ENCODE measurements around the gene DYRK2. TPM values are rescaled to one million over a fixed set of nuclear protein-coding genes. Genes with fewer than 3 reads are reported as not detected.

Gene DYRK2
- total RNA-seq, 1 experiment from 2014 or later: 20.6 TPM

GRCh38 chr12:67601126-67601525 is 47.4 kb upstream of the DYRK2 start:
- ATAC-seq (no peak), DNase-seq (no peak)
- ChIA-PET POLR2A (ENCODE audit: unreplicated experiment) (no interaction called here), CTCF (no interaction called here)
- Histone ChIP-seq H3K9ac (ENCODE audit: low read length) (no peak overlapping the region), H4K20me1 (ENCODE audit: low read length) (no peaks in the 10 kb centered on the region), H3F3A (ENCODE audit: low read length, unreplicated experiment) (no peaks in the 10 kb centered on the region), H3K27me3 (ENCODE audit: low read length) (no peaks in the 10 kb centered on the region), H3K79me2 (ENCODE audit: low read length) (no peaks in the 10 kb centered on the region), H3K4me3 (ENCODE audit: low read length) (no peak overlapping the region), H3K27ac (ENCODE audit: low read length) (no peak overlapping the region), H3K9me2 (replicated peaks; ENCODE audit: low read length) (no peaks in the 10 kb centered on the region), H3K4me2 (ENCODE audit: low read length) (no peak overlapping the region), H2AFZ (ENCODE audit: low read length) (no peak overlapping the region), H3K4me1 (ENCODE audit: insufficient read depth, low read length) (no peaks in the 10 kb centered on the region), H3K9me3 (ENCODE audit: low read length) (no peaks in the 10 kb centered on the region), H3K36me3 (ENCODE audit: low read depth, low read length) (no peaks in the 10 kb centered on the region)
- no TSS peak for BruUV-seq (replicated peaks)
- intact Hi-C loops (cut with micrococcal nuclease): no loop called here
- TF ChIP-seq CTCF (conservative IDR thresholded peaks at IDR 0.05; ENCODE audit: low read depth, low read length) (no peak), EZH2phosphoT487 (IDR thresholded peaks at IDR 0.05; ENCODE audit: borderline replicate concordance, low read length) (no peak), EZH2 (IDR thresholded peaks at IDR 0.05; ENCODE audit: low read length, unreplicated experiment) (no peak)

- TF ChIP-seq EZH2phosphoT487 (IDR thresholded peaks at IDR 0.05; ENCODE audit: borderline replicate concordance, low read length) (no peak), EZH2 (IDR thresholded peaks at IDR 0.05; ENCODE audit: low read length, unreplicated experiment) (no peak), CTCF (conservative IDR thresholded peaks at IDR 0.05; ENCODE audit: low read depth, low read length) (no peak)
- Histone ChIP-seq H3K36me3 (ENCODE audit: low read depth, low read length) (no peaks in the 10 kb centered on the region), H3K27ac (ENCODE audit: low read length) (no peak overlapping the region), H4K20me1 (ENCODE audit: low read length) (no peaks in the 10 kb centered on the region), H3K4me2 (ENCODE audit: low read length) (no peak overlapping the region), H2AFZ (ENCODE audit: low read length) (no peak overlapping the region), H3F3A (ENCODE audit: low read length, unreplicated experiment) (no peaks in the 10 kb centered on the region), H3K4me3 (ENCODE audit: low read length) (no peak overlapping the region), H3K9me3 (ENCODE audit: low read length) (no peaks in the 10 kb centered on the region), H3K9me2 (replicated peaks; ENCODE audit: low read length) (no peaks in the 10 kb centered on the region), H3K4me1 (ENCODE audit: insufficient read depth, low read length) (no peaks in the 10 kb centered on the region), H3K9ac (ENCODE audit: low read length) (no peak overlapping the region), H3K27me3 (ENCODE audit: low read length) (no peaks in the 10 kb centered on the region), H3K79me2 (ENCODE audit: low read length) (no peaks in the 10 kb centered on the region)
- CTCF ChIA-PET: no interaction called here
- no peak for ATAC-seq
- POLR2A ChIA-PET (ENCODE audit: unreplicated experiment): no interaction called here
- intact Hi-C loops (cut with micrococcal nuclease): no loop called here
- DNase-seq: no peak
- BruUV-seq (replicated peaks): no TSS peak
Measured at GRCh38 chr12:67609226-67609870, 39.2 kb upstream of the DYRK2 start.

GRCh38 chr12:67613040-67613439 is 35.5 kb upstream of the DYRK2 start:
- Histone ChIP-seq H3K79me2 (ENCODE audit: low read length) (no peaks in the 10 kb centered on the region), H3K9me2 (replicated peaks; ENCODE audit: low read length) (no peaks in the 10 kb centered on the region), H3K4me3 (ENCODE audit: low read length) (peak overlapping the region; percentile 32; the same call in 1 of the 2 replicates), H3K36me3 (ENCODE audit: low read depth, low read length) (no peaks in the 10 kb centered on the region), H3K27ac (ENCODE audit: low read length) (no peak overlapping the region), H3K27me3 (ENCODE audit: low read length) (no peaks in the 10 kb centered on the region), H3K9ac (ENCODE audit: low read length) (no peak overlapping the region), H3K4me1 (ENCODE audit: insufficient read depth, low read length) (no peaks in the 10 kb centered on the region), H4K20me1 (ENCODE audit: low read length) (no peaks in the 10 kb centered on the region), H3F3A (ENCODE audit: low read length, unreplicated experiment) (no peaks in the 10 kb centered on the region), H3K4me2 (ENCODE audit: low read length) (peak overlapping the region; percentile 22), H3K9me3 (ENCODE audit: low read length) (no peaks in the 10 kb centered on the region), H2AFZ (ENCODE audit: low read length) (peak overlapping the region; percentile 33; the same call in 1 of the 2 replicates)
- TF ChIP-seq EZH2phosphoT487 (IDR thresholded peaks at IDR 0.05; ENCODE audit: borderline replicate concordance, low read length): no peak
- TF ChIP-seq EZH2 (IDR thresholded peaks at IDR 0.05; ENCODE audit: low read length, unreplicated experiment): no peak
- TF ChIP-seq CTCF (conservative IDR thresholded peaks at IDR 0.05; ENCODE audit: low read depth, low read length): no peak
- ATAC-seq (no peak), DNase-seq (no peak)
- CTCF ChIA-PET: no interaction called here
- no TSS peak for BruUV-seq (replicated peaks)
- intact Hi-C loops (cut with micrococcal nuclease): no loop called here
- POLR2A ChIA-PET (ENCODE audit: unreplicated experiment): no interaction called here
